Gastrocnemius medialis (tissue), 4 donors: Measurements from ENCODE around the gene RPE65. TPM values are rescaled to one million over a fixed set of nuclear protein-coding genes. Genes with fewer than 3 reads are reported as not detected.

ENCODE experiments used
- ATAC-seq, 2 donors: fragments of 150-250 bp; one replicate each; pipeline ENCODE4 v1.9.1; 2016
- DNase-seq, 2 donors: peaks; one replicate each; pipeline ENCODE4 v3.0.0-alpha.2; 2019
- H3K27ac ChIP-seq, 4 donors: fragments of 200-600 bp; sonication (generic); 1 replicate in 1 of 4; 2 replicates in 3 of 4; pipeline ENCODE4 v1.5.1; 2016 to 2018; ENCODE audit warnings: mild to moderate bottlenecking in 2 of 4, moderate library complexity in 1 of 4
- H3K27me3 ChIP-seq, 3 donors: fragments of 200-600 bp; sonication (generic) in 2 of 3; 1 replicate in 1 of 3; 2 replicates in 2 of 3; pipeline versions ENCODE4 v1.5.1 to v1.6.0; 2016 to 2019; ENCODE audit warnings: mild to moderate bottlenecking in 1 of 3, moderate library complexity in 1 of 3
- H3K36me3 ChIP-seq, 2 donors: fragments of 200-600 bp; sonication (generic) in 1 of 2; one replicate each; pipeline ENCODE4 v1.5.1; 2017 to 2018
- H3K4me1 ChIP-seq, 2 donors: fragments of 200-600 bp; sonication (generic) in 1 of 2; one replicate each; pipeline ENCODE4 v1.5.1; 2016 to 2017; ENCODE audit warnings: mild to moderate bottlenecking in 2 of 2
- H3K4me3 ChIP-seq, 4 donors: fragments of 200-600 bp; sonication (generic) in 3 of 4; 1 replicate in 1 of 4; 2 replicates in 3 of 4; pipeline ENCODE4 v1.5.1; 2016 to 2019; ENCODE audit warnings: mild to moderate bottlenecking in 2 of 4
- H3K9me3 ChIP-seq, 3 donors: fragments of 200-600 bp; sonication (generic) in 2 of 3; 1 replicate in 1 of 3; 2 replicates in 2 of 3; pipeline ENCODE4 v1.5.1; 2016 to 2019
- POLR2A ChIP-seq, 2 donors: fragments of 450-650 bp; IDR thresholded peaks; one replicate each; pipeline ENCODE4 v1.6.1; 2017; ENCODE audit warnings: antibody characterized with exemption in 2 of 2, mild to moderate bottlenecking in 2 of 2, moderate library complexity in 2 of 2
- in situ Hi-C, 4 donors: fragments of 200-750 bp; cut with MboI; loops; one replicate each; pipeline versions ENCODE4 v1.15.0 to v1.8.0; 2017; ENCODE audit warnings: low sequenced_read_pairs in 4 of 4
- intact Hi-C: fragments of 100-400 bp; cut with DNase I; formaldehyde crosslinking; loops from one replicate; pipeline ENCODE4 v1.15.1; 2023; ENCODE audit warnings: low total_unique reads
- total RNA-seq, 4 donors: library from RNA; depleted of rRNA; stranded (reverse); fragments of >200 nt; gene quantifications; one replicate each; pipeline versions ENCODE4 v1.1.0 to v1.2.3, GENCODE V29; 2016
- TF ChIP-seq, protein P1 (sequence below), 5 experiments: fragments of 450-650 bp in 3 of 5; fragments of 200-600 bp in 2 of 5; sonication (generic) in 2 of 5; IDR thresholded peaks in 4 of 5; conservative IDR thresholded peaks in 1 of 5; 1 replicate in 4 of 5; 2 replicates in 1 of 5; pipeline ENCODE4 v1.5.1; 2016 to 2019; ENCODE audit warnings: antibody characterized with exemption in 5 of 5, mild to moderate bottlenecking in 3 of 5, moderate library complexity in 3 of 5

The RPE65 gene
- not detected for total RNA-seq

GRCh38 chr1:68449901-68450300, at the start of gene RPE65:
Gene RPE65, minus strand, starts transcription at chr1:68449954. Its CDS starts 49 bp downstream, at chr1:68449905.
- Histone ChIP-seq H3K36me3 (no peaks in the 10 kb centered on the region), H3K27me3 (no peaks in the 10 kb centered on the region), H3K27ac (no peak within 1 kb of the TSS), H3K4me3 (no peak within 1 kb of the TSS), H3K4me1 (no peaks in the 10 kb centered on the region), H3K9me3 (no peaks in the 10 kb centered on the region)
- no peak for DNase-seq
- no peak for ATAC-seq
- in situ Hi-C loops (loop anchor here in 1 of 4 donors (25.0 kb wide), 1 partner anchor 1287 kb away; no protein-coding TSS in a partner anchor), intact Hi-C loops (no loop called here)
- no peak for TF ChIP-seq POLR2A (IDR thresholded peaks at IDR 0.05)
- TF ChIP-seq, protein P1, sequence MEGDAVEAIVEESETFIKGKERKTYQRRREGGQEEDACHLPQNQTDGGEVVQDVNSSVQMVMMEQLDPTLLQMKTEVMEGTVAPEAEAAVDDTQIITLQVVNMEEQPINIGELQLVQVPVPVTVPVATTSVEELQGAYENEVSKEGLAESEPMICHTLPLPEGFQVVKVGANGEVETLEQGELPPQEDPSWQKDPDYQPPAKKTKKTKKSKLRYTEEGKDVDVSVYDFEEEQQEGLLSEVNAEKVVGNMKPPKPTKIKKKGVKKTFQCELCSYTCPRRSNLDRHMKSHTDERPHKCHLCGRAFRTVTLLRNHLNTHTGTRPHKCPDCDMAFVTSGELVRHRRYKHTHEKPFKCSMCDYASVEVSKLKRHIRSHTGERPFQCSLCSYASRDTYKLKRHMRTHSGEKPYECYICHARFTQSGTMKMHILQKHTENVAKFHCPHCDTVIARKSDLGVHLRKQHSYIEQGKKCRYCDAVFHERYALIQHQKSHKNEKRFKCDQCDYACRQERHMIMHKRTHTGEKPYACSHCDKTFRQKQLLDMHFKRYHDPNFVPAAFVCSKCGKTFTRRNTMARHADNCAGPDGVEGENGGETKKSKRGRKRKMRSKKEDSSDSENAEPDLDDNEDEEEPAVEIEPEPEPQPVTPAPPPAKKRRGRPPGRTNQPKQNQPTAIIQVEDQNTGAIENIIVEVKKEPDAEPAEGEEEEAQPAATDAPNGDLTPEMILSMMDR (IDR thresholded peaks at IDR 0.05 in 4 of 5, conservative IDR thresholded peaks at IDR 0.05 in 1 of 5), result no peak

GRCh38 chr1:68497358-68497698, 47.6 kb upstream of the RPE65 start:
- Histone ChIP-seq H3K27me3 (no peaks in the 10 kb centered on the region), H3K27ac (peak overlapping the region in 3 of 4 donors; percentile 20 to 48 (median 28)), H3K4me3 (peak overlapping the region; percentile 62 to 82 (median 73)), H3K4me1 (peaks cover 10 to 19% of the 10 kb centered on the region in 2 donors), H3K9me3 (no peaks in the 10 kb centered on the region), H3K36me3 (no peaks in the 10 kb centered on the region)
- intact Hi-C loops, result no loop called here
- in situ Hi-C loops, result no loop called here
- TF ChIP-seq, protein P1 (IDR thresholded peaks at IDR 0.05 in 4 of 5, conservative IDR thresholded peaks at IDR 0.05 in 1 of 5), result no peak
- TF ChIP-seq POLR2A (IDR thresholded peaks at IDR 0.05), result no peak
- ATAC-seq (peak in 1 of 2 donors; percentile 51), DNase-seq (no peak)

DNA sequence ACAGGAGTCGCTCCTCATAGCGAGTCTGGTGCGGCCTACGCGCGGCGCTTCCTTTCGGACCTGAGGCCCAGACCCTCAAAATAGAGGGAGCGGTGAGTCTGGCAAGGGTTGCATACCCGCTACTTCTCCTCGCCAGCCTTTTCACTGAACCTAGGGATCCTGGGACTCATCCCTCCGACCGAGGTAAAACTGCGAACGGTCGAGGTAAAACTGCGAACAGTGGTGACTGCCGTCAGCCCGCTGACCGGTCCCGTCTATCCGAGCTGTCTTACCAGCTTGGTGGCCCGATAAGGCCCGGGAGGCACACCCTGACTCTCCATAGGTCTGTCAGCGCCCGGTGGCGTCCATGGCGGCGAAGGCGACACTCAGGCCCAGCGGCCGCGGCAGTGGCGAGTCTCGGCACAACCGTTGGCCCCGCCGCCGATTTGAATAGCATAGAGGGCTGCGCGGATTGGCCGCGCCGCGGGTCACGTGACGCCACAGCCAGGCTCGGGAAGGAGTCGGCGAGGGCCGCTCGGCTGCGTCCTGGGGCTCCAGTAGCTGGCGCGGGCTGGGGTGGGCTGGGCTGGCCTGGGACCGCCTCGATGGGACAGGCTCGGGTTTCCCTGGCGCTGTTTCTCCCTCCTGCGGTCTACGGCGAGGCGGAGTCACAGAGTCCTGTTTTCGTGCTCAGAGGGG, 47.1 kb upstream of the RPE65 start, which contains the start of gene DEPDC1:
Gene DEPDC1, minus strand, starts transcription at position 403 of the 678 bp plus-strand sequence. Its CDS starts 83 bp downstream, at position 320.
- in situ Hi-C loops, result no loop called here
- no peaks in the 10 kb centered on the region for H3K27me3 ChIP-seq
- H3K4me3 ChIP-seq, result peak within 1 kb of the TSS; percentile 62 to 82 (median 73)
- H3K4me1 ChIP-seq, result peaks cover 10 to 19% of the 10 kb centered on the region in 2 donors
- TF ChIP-seq POLR2A (IDR thresholded peaks at IDR 0.05), result no peak
- TF ChIP-seq, protein P1 (IDR thresholded peaks at IDR 0.05 in 4 of 5, conservative IDR thresholded peaks at IDR 0.05 in 1 of 5), result peak in 1 of 5 experiments; percentile 10
- no peaks in the 10 kb centered on the region for H3K9me3 ChIP-seq
- no peaks in the 10 kb centered on the region for H3K36me3 ChIP-seq
- DNase-seq, result peak; percentile 88 to 89
- H3K27ac ChIP-seq, result peak within 1 kb of the TSS in 3 of 4 donors; percentile 20 to 48 (median 28)
- ATAC-seq, result peak; percentile 95 to 96
- intact Hi-C loops, result no loop called here

GRCh38 chr1:68495968-68496679, 46.4 kb upstream of the RPE65 start:
- in situ Hi-C loops (no loop called here), intact Hi-C loops (no loop called here)
- Histone ChIP-seq H3K27me3 (no peaks in the 10 kb centered on the region), H3K4me1 (peaks cover 10 to 19% of the 10 kb centered on the region in 2 donors), H3K4me3 (peak overlapping the region; percentile 62 to 82 (median 73)), H3K36me3 (no peaks in the 10 kb centered on the region), H3K27ac (no peak overlapping the region), H3K9me3 (no peaks in the 10 kb centered on the region)
- DNase-seq, result no peak
- no peak for TF ChIP-seq POLR2A (IDR thresholded peaks at IDR 0.05)
- no peak for ATAC-seq

- no peaks in the 10 kb centered on the region for H3K9me3 ChIP-seq
- intact Hi-C loops (no loop called here), in situ Hi-C loops (no loop called here)
- no peak overlapping the region for H3K4me3 ChIP-seq
- TF ChIP-seq, protein P1 (IDR thresholded peaks at IDR 0.05 in 4 of 5, conservative IDR thresholded peaks at IDR 0.05 in 1 of 5), result no peak
- TF ChIP-seq POLR2A (IDR thresholded peaks at IDR 0.05), result no peak
- H3K36me3 ChIP-seq, result no peaks in the 10 kb centered on the region
- ATAC-seq, result no peak
- no peaks in the 10 kb centered on the region for H3K27me3 ChIP-seq
- DNase-seq, result no peak
- no peak overlapping the region for H3K27ac ChIP-seq
- H3K4me1 ChIP-seq, result peaks cover 10 to 19% of the 10 kb centered on the region in 2 donors
These were observed 45.8 kb upstream of the RPE65 start for GRCh38 chr1:68495532-68495931.
